SK-N-MC (cell line): ENCODE results near the gene NT5DC1.

Experiments
- EZH2 ChIP-seq: fragments of 200-600 bp; sonication (generic); IDR thresholded peaks from one replicate; pipeline ENCODE4 v1.6.1; 2017; ENCODE audit warnings: antibody characterized with exemption
- POLR2AphosphoS5 ChIP-seq: IDR thresholded peaks from 2 replicates; pipeline ENCODE4 v1.6.1; 2012; ENCODE audit warnings: mild to moderate bottlenecking, low read depth, low read length, borderline replicate concordance

DNA sequence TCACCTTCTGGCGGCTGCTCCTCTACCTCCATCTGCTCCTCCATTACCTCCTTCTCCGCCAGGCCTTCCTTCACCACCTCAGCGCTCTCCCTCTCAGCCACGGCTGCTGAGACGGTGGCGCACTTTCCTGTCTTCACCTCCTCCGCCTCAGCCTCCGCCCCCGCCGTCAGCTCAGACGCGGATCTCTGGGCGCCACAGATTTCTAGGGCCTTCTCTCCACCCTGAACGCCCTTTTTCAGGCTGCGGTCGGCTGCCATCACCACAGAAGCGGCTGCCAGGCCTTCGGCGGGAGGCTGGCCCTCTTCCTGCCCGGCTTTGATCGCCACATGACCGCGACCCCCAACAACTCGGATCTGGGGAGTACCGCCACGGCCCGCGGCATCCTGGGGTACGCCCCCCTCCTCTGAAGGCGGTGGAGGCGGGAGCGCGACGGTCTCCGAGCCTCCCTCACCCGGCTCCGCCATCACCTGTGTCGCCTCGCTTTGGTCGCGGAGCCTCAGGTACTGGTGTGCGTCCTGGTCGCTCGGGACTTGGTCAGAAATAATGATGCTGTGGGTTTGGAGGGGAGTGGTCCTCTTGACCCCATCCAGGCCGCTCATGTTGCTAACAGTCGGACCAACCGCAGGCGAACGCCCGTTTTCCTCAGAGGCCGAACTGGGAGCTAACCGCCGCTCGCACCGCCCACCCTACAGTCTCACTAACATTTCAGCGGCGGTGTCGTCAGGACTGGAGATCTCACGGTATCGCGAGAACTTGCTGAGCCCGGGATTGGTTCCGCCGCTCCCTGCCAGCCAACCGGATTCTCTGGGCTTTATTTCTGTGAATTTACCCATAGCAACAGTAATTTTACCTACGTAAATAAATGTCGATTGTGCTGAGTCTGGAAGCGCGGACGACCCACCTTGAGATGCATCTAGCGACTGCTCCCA is 178.8 kb downstream of the NT5DC1 start, which contains the start of gene TSPYL1:
- TF ChIP-seq POLR2AphosphoS5 (peak; percentile 95), EZH2 (no peak)
